ENCODE data around the gene PKIG.

- TF ChIP-seq CTCF (IDR thresholded peaks at IDR 0.05) (no peak), POLR2A (IDR thresholded peaks at IDR 0.05) (no peak)
Measured at GRCh38 chr20:44635877-44636276, 53.5 kb downstream of the PKIG start.

Measured in heart left ventricle (tissue), 13 donors.